GM12892 (cell line): ENCODE results near the gene LAMA3.

Source experiments
- POLR2A ChIP-seq: IDR thresholded peaks from 2 replicates; pipeline ENCODE4 v1.6.1; 2011; ENCODE audit warnings: low read depth, low read length, control low read depth
- POLR2AphosphoS5 ChIP-seq: IDR thresholded peaks from 2 replicates; pipeline ENCODE4 v1.6.1; 2011; ENCODE audit warnings: low read depth, low read length, control low read depth

DNA sequence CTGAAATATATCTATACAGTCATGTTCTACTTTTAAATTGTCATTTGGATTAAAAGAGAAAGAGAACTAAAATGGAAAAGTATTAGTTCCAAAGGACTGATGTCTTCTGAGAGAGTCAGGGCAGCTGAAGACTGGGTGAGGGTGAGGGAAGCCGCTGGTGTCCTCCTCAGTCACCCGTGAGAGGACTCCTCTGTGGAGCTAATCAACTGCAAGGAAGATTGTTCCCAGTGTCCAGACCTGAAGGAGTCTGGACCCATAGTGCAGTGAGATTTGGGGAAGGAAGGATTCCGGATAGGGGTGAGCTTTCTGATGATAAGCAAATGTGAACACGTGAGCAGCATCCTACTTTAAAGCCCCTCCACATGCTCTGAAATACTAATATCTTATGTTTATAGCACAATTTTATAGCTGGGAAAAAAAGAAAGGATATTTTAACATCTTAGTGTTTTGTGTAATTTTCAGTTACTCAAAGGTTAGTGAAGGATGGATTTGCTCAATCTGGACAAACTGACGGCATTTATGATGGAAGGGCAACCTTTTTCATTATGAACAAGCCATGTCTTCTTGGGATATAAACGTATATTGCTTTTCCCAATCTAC lies 190.8 kb downstream of the LAMA3 start:
- TF ChIP-seq POLR2AphosphoS5 (no peak), POLR2A (no peak)
